ENCODE data around the gene CYP11A1. TPM values are rescaled to one million over a fixed set of nuclear protein-coding genes. Genes with fewer than 3 reads are reported as not detected.
A peak's percentile ranks its signal among the peaks of the same experiment; 100 is the strongest.

The CYP11A1 gene
- total and polyA plus RNA-seq, 10 of the 15 experiments (the other 5 are each of a cell fraction or from before 2014, with no cell fraction given), result 0.11 to 1.2 (median 0.23) TPM; not detected in 5

- TF ChIP-seq BMI1 (IDR thresholded peaks at IDR 0.05; ENCODE audit: borderline replicate concordance) (no peak; the same call in 1 of the 2 replicates), FOXK2 (IDR thresholded peaks at IDR 0.05) (no peak), DPF2 (IDR thresholded peaks at IDR 0.05) (peak; percentile 71), ELK1 (IDR thresholded peaks at IDR 0.05; ENCODE audit: low read depth, low read length) (no peak), ZNF622 (IDR thresholded peaks at IDR 0.05) (no peak), ZBED1 (IDR thresholded peaks at IDR 0.05; ENCODE audit: borderline replicate concordance) (no peak), KAT2A (conservative IDR thresholded peaks at IDR 0.05; ENCODE audit: control insufficient read depth, low read depth, low read length) (no peak), RAD21 (IDR thresholded peaks at IDR 0.05; ENCODE audit: insufficient read depth, low read depth, low read length) (peak; percentile 18; the same call in 1 of the 2 replicates), CBX3 (IDR thresholded peaks at IDR 0.05; ENCODE audit: borderline replicate concordance, low read depth) (no peak), TCF7 (IDR thresholded peaks at IDR 0.05; ENCODE audit: borderline replicate concordance) (no peak), YY1 (IDR thresholded peaks at IDR 0.05; ENCODE audit: low read depth, low read length) (peak; percentile 34; the same call in 1 of the 2 replicates), RELA (IDR thresholded peaks at IDR 0.05; ENCODE audit: borderline replicate concordance, partially characterized antibody) (no peak), KLF5 (IDR thresholded peaks at IDR 0.05; ENCODE audit: partially characterized antibody) (no peak), CBFB (IDR thresholded peaks at IDR 0.05; ENCODE audit: low read depth) (no peak), HDAC2 (IDR thresholded peaks at IDR 0.05) (no peak), BCLAF1 (IDR thresholded peaks at IDR 0.05) (no peak), PRDM15 (CRISPR knock-in tag; IDR thresholded peaks at IDR 0.05) (no peak), HCFC1 (IDR thresholded peaks at IDR 0.05; ENCODE audit: low read length) (no peak), MXI1 (IDR thresholded peaks at IDR 0.05; ENCODE audit: low read depth, low read length) (no peak), ZNF207 (IDR thresholded peaks at IDR 0.05; ENCODE audit: borderline replicate concordance) (no peak), TBL1XR1 (IDR thresholded peaks at IDR 0.05; ENCODE audit: low read depth, low read length) (peak; percentile 88), JUND (IDR thresholded peaks at IDR 0.05; ENCODE audit: low read depth, low read length) (no peak), TCF3 (IDR thresholded peaks at IDR 0.05; ENCODE audit: borderline replicate concordance, insufficient read depth, low read depth, low read length) (0 out of 2 replicates have a peak, but pooled peaks have one; percentile 10), STAT3 (IDR thresholded peaks at IDR 0.05; ENCODE audit: low read depth, low read length) (0 out of 2 replicates have a peak, but pooled peaks have one; percentile 73)
These were observed 36.6 kb upstream of the CYP11A1 start (continued) for GRCh38 chr15:74403991-74404563.
